HCT116 (cell line): ENCODE data around the gene KRT6C. TPM values are rescaled to one million over a fixed set of nuclear protein-coding genes. Genes with fewer than 3 reads are reported as not detected.

ENCODE experiments used
- ATAC-seq: fragments of 200-7000 bp; cut with Tn5 transposase; 2 replicates; pipeline ENCODE4 v1.9.1; 2020; ENCODE audit warnings: mild to moderate bottlenecking, moderate library complexity
- BruUV-seq: library from RNA; stranded (reverse); fragments of 400-500 nt; replicated peaks from 2 replicates; lab custom pipeline; 2021; lab: Mats Ljungman, UMichigan
- CTCF ChIA-PET: fragments of 300-600 bp; sonication (Branson Sonifier 250); formaldehyde crosslinking; loops from one replicate; lab custom pipeline; 2021; ENCODE audit warnings: antibody characterized with exemption; lab: Charles Lee
- POLR2A ChIA-PET: fragments of 300-600, 350-600 bp; sonication (Branson Sonifier 250); formaldehyde crosslinking; loops from one replicate; lab custom pipeline; 2021; ENCODE audit warnings: antibody characterized with exemption; lab: Charles Lee
- RAD21 ChIA-PET, 2 experiments: fragments of 300-600 bp; sonication (Branson Sonifier 250); formaldehyde crosslinking; loops; one replicate each; lab custom pipeline; 2023; ENCODE audit warnings: low total read pairs in 2 of 2; ENCODE audit not compliant: uncharacterized antibody in 2 of 2, unreplicated experiment in 2 of 2, low non-redundant PET in 1 of 2; lab: Charles Lee
- DNase-seq: peaks from one replicate; pipeline ENCODE4 v3.0.0-alpha.2; 2010; ENCODE audit warnings: low read depth, low spot score
- H2AFZ ChIP-seq: fragments of 200-600 bp; shearing (Covaris generic), sonication (generic); 2 replicates; pipeline ENCODE4 v1.6.1; 2017; ENCODE audit warnings: low read depth, mixed run types, mixed read lengths, antibody characterized with exemption, low read length; ENCODE audit not compliant: poor library complexity, severe bottlenecking
- H3K27ac ChIP-seq: 2 replicates; pipeline ENCODE4 v1.5.1; 2012; ENCODE audit warnings: low read depth, low read length
- H3K27me3 ChIP-seq: fragments of 200-600 bp; sonication (generic); 2 replicates; pipeline ENCODE4 v1.6.1; 2016; ENCODE audit warnings: mixed run types, low read length, mixed read lengths; ENCODE audit not compliant: insufficient read depth
- H3K36me3 ChIP-seq, 2 experiments: fragments of 200-500 bp in 1 of 2; fragments of 200-600 bp in 1 of 2; sonication (Bioruptor generic) in 1 of 2; sonication (generic) in 1 of 2; 2 replicates each; pipeline versions ENCODE4 v1.5.1 to v1.6.1; 2014 to 2016; ENCODE audit warnings: low read length in 2 of 2, inconsistent platforms in 1 of 2, mixed read lengths in 1 of 2, mixed run types in 1 of 2; ENCODE audit not compliant: insufficient read depth in 2 of 2, control insufficient read depth in 1 of 2
- H3K4me1 ChIP-seq, 2 experiments: fragments of 200-600 bp in 1 of 2; sonication (generic) in 1 of 2; 2 replicates each; pipeline versions ENCODE4 v1.5.1 to v1.6.1; 2012 to 2017; ENCODE audit warnings: low read length in 2 of 2, inconsistent platforms in 1 of 2, mild to moderate bottlenecking in 1 of 2, mixed read lengths in 1 of 2, mixed run types in 1 of 2, moderate library complexity in 1 of 2; ENCODE audit not compliant: insufficient read depth in 2 of 2, control insufficient read depth in 1 of 2
- H3K4me2 ChIP-seq: fragments of 200-600 bp; sonication (generic); 2 replicates; pipeline ENCODE4 v1.6.1; 2017; ENCODE audit warnings: mixed run types, low read length, mixed read lengths
- H3K4me3 ChIP-seq, 2 experiments: fragments of 200-600 bp in 1 of 2; sonication (generic) in 1 of 2; replicated peaks in 1 of 2; 2 replicates each; pipeline ENCODE4 v1.5.1; 2011 to 2016; ENCODE audit warnings: low read length in 2 of 2, control low read depth in 1 of 2, low read depth in 1 of 2, mild to moderate bottlenecking in 1 of 2, mixed read lengths in 1 of 2, mixed run types in 1 of 2
- H3K79me2 ChIP-seq: fragments of 200-600 bp; sonication (generic); 2 replicates; pipeline ENCODE4 v1.6.1; 2017; ENCODE audit warnings: mild to moderate bottlenecking, mixed run types, low read length, moderate library complexity, mixed read lengths; ENCODE audit not compliant: insufficient read depth
- H3K9ac ChIP-seq: fragments of 200-600 bp; sonication (generic); 2 replicates; pipeline ENCODE4 v1.6.1; 2016; ENCODE audit warnings: low read length, mixed read lengths
- H3K9me2 ChIP-seq: fragments of 200-600 bp; sonication (generic), shearing (Covaris generic); 2 replicates; pipeline ENCODE4 v1.6.1; 2017; ENCODE audit warnings: mixed run types, mild to moderate bottlenecking, moderate library complexity; ENCODE audit not compliant: insufficient read depth
- H3K9me3 ChIP-seq, 2 experiments: fragments of 200-500 bp in 1 of 2; fragments of 200-600 bp in 1 of 2; sonication (Bioruptor generic) in 1 of 2; sonication (generic) in 1 of 2; 2 replicates each; pipeline ENCODE4 v1.6.1; 2014 to 2017; ENCODE audit warnings: low read length in 2 of 2, mixed read lengths in 2 of 2, inconsistent platforms in 1 of 2, low read depth in 1 of 2, mild to moderate bottlenecking in 1 of 2, mixed run types in 1 of 2, moderate library complexity in 1 of 2; ENCODE audit not compliant: control insufficient read depth in 1 of 2, insufficient read depth in 1 of 2
- H4K20me1 ChIP-seq: fragments of 200-600 bp; sonication (generic), shearing (Covaris generic); 2 replicates; pipeline ENCODE4 v1.6.1; 2017; ENCODE audit warnings: mixed run types, mild to moderate bottlenecking, moderate library complexity; ENCODE audit not compliant: insufficient read depth
- CBX3 ChIP-seq: IDR thresholded peaks from 2 replicates; pipeline ENCODE4 v1.6.1; 2012; ENCODE audit warnings: low read depth
- CEBPB ChIP-seq: IDR thresholded peaks from 2 replicates; pipeline ENCODE4 v1.6.1; 2012; ENCODE audit warnings: low read depth
- CTCF ChIP-seq, 3 experiments: fragments of 200-600 bp in 1 of 3; sonication (generic) in 1 of 3; IDR thresholded peaks in 2 of 3; conservative IDR thresholded peaks in 1 of 3; 2 replicates each; pipeline ENCODE4 v1.5.1; 2012 to 2017; ENCODE audit warnings: low read depth in 2 of 3, low read length in 2 of 3, antibody characterized with exemption in 1 of 3, borderline replicate concordance in 1 of 3, control low read depth in 1 of 3, mild to moderate bottlenecking in 1 of 3, mixed read lengths in 1 of 3, mixed run types in 1 of 3, moderate library complexity in 1 of 3; ENCODE audit not compliant: insufficient read depth in 1 of 3
- ELF1 ChIP-seq: IDR thresholded peaks from 2 replicates; pipeline ENCODE4 v1.6.1; 2012; ENCODE audit warnings: low read depth, borderline replicate concordance
- JUND ChIP-seq: IDR thresholded peaks from 2 replicates; pipeline ENCODE4 v1.6.1; 2012
- MAX ChIP-seq: IDR thresholded peaks from 2 replicates; pipeline ENCODE4 v1.6.1; 2012
- ZBTB33 ChIP-seq: IDR thresholded peaks from 2 replicates; pipeline ENCODE4 v1.6.1; 2011; ENCODE audit warnings: mild to moderate bottlenecking, low read length, moderate library complexity; ENCODE audit not compliant: insufficient replicate concordance; ENCODE audit errors: extremely low read depth
- intact Hi-C: fragments of 100-400 bp; cut with micrococcal nuclease; formaldehyde crosslinking; loops from 2 replicates; pipeline ENCODE4 v1.10.0; 2022
- total RNA-seq: library from RNA; stranded (reverse); gene quantifications from one replicate; pipeline ENCODE4 v1.2.1, GENCODE V29; 2021; ENCODE audit not compliant: unreplicated experiment

Gene KRT6C
- total RNA-seq, 1 experiment from 2014 or later = not detected

- CTCF ChIA-PET = interaction anchor here (1.1 to 2.0 kb wide), 2 partner anchors 126 to 349 kb away, joined by 7 read pairs; no protein-coding TSS in a partner anchor
- no peaks in the 10 kb centered on the region for H3K79me2 ChIP-seq
- peak overlapping the region; percentile 96 for H2AFZ ChIP-seq
- peak overlapping the region; percentile 49 for H3K9ac ChIP-seq
- no peaks in the 10 kb centered on the region for H4K20me1 ChIP-seq
- H3K27ac ChIP-seq = peak overlapping the region; percentile 55
- peak; percentile 44 for ATAC-seq
- peaks cover 34 to 61% of the 10 kb centered on the region in 2 experiments for H3K4me1 ChIP-seq
- H3K4me2 ChIP-seq = peak overlapping the region; percentile 73
- POLR2A ChIA-PET = interaction anchor here (0.6 to 2.1 kb wide), 2 partner anchors 15 to 375 kb away, joined by 3 to 5 read pairs; no protein-coding TSS in a partner anchor
- TF ChIP-seq ELF1 = no peak
- no peak for TF ChIP-seq MAX
- TF ChIP-seq ZBTB33 = no peak
- TF ChIP-seq CBX3 = 0 out of 2 replicates have a peak, but pooled peaks have one; percentile 14
- TF ChIP-seq CTCF (IDR thresholded peaks at IDR 0.05 in 2 of 3, conservative IDR thresholded peaks at IDR 0.05 in 1 of 3; ENCODE audit: borderline replicate concordance in 1 of 3, insufficient read depth in 1 of 3, low read depth in 2 of 3, low read length in 2 of 3) = 0 out of 6 replicates have a peak, but pooled peaks of 1 of the 3 experiments have one; percentile 3
- TF ChIP-seq JUND = no peak
- no peak for TF ChIP-seq CEBPB
- peak overlapping the region in 1 of 2 experiments; percentile 37; a peak in 2 of 4 replicates for H3K4me3 ChIP-seq
- intact Hi-C loops = no loop called here
- no peaks in the 10 kb centered on the region for H3K27me3 ChIP-seq
- no peaks in the 10 kb centered on the region for H3K36me3 ChIP-seq
- H3K9me2 ChIP-seq = no peaks in the 10 kb centered on the region
- H3K9me3 ChIP-seq = no peaks in the 10 kb centered on the region
- no peak for DNase-seq
- BruUV-seq = no TSS peak
- RAD21 ChIA-PET = no interaction called here
Observed at GRCh38 chr12:52521568-52522266, 48.1 kb upstream of the KRT6C start.
